HG03520 (cell line): ENCODE results near the gene PDZK1IP1.
"Not testable (repeated sequence)": the region's sequence is repeated elsewhere in the genome, so short reads cannot be mapped to it uniquely, and the experiment has no call there.

ENCODE experiments used
- ATAC-seq: cut with Tn5 transposase; IDR thresholded peaks from one replicate; pipeline ENCODE4 v1.9.1; 2021; ENCODE audit warnings: mild to moderate bottlenecking, moderate library complexity; ENCODE audit not compliant: unreplicated experiment

The PDZK1IP1 gene

DNA sequence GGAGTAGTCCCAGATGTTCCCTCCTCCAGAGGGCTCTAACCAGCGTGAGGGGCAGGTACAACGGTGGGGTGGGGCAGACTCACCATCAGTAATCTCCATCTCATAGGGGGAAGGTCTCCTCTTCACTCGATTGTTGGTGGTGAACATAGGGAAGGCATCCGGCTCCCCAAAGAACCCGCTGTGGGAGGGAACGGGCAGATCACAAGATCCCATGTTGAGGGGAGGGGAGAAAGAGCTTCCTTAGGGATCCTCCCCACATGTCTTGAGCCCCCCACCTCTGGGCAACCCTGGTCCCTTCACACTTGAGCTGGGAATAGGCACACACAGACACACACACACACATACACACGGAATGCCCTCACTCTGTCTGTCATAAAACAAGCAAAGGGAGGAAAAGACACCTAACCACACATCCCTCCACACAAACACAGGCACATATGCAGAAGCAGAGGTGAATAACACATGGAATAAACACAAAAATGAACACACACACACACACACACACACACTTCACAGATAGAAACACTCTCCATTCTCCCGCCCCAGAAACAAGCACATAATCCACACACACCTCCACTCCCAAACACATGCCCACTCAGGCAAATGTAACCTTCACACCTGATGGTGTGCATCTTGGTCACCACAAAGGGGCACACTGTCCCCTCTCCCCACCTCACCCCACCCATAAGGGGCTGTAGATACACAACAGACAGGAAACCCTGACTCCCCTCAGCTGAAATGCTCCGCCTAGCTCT is 34.3 kb upstream of the PDZK1IP1 start:
- ATAC-seq: no peak

DNA sequence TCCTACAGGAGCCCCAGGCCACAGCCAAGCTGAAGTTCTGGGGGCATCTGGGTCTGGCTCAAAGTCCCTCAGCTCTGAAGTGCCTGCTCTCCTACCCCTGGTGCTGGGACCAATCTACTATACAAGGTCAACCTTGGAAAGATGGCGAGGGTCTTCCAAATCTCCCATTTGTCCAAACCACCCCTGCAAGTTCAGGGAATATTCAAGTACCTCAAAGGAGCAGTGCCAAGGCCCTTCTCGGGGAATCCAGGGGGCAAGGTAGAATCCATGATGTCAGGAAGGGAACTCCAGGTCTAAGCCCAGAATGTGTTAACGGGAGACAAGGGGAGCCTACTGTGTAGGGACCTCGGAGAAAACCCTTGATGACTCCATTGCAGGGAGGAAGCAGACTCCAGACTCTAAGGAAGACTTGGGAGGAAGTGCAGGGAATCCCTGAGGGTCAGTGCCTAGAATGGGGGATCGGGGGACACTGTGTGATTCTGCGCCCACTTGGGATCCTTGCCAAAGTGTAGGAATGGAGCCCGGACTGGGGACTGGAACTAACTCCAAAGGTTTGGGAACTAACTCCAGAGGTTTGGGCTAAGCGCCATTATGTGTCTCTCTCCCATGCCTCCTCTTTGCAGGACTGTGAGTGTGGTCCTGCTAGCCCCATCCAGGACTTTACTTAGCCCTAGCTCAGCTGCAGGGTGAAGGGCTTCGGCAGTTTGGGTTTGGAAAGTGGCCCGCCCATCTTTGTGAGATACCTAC is 33.5 kb upstream of the PDZK1IP1 start:
- no peak for ATAC-seq

DNA sequence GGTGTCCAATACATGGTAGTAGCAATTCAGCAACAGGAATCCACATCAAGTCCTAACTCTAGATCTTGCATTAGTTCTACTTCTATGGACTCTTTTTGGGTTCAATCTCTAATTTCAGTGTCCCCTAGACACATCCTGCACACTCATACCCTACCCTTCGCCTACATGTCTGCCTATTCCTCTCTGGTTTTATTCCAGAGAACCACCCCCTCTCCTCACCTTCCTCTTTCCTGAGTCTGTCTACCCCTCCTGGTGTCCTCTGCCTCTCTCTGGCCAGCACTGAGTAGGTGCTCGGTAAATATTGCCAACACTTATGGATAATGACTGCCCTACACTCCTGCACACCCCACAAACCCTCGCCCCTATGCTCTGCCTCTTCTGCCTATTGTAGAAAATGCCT is 32.6 kb upstream of the PDZK1IP1 start:
- no peak for ATAC-seq

DNA sequence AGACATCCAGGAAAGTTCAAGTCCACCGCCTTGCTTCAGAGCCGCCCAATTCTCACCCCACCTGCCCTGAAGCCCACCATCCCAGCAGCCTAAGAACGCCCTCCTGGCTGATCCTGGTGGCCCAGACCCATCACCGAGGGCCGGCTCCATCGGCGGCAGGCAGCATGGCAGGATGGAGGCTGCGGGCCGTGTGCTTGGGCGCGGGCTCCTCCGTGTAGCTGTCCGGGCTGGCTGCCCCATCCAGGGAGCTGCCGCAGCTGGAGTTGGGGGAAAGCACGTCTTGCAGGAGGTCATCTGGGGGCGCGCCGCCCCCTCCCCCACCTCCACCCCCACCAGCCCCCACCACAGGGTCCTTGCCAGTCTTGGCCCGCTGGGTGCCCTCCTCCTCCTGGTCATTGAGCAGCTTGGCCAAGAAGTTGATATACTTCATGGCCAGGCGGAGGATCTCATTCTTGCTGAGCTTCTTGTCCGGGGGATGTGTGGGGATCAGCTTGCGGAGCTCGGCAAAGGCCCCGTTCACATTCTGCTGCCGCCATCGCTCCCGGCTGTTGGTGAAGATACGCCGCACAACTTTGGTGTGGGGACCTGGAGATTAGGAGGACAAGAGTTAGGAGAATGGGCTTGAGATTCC is 29.9 kb upstream of the PDZK1IP1 start:
- no peak for ATAC-seq

DNA sequence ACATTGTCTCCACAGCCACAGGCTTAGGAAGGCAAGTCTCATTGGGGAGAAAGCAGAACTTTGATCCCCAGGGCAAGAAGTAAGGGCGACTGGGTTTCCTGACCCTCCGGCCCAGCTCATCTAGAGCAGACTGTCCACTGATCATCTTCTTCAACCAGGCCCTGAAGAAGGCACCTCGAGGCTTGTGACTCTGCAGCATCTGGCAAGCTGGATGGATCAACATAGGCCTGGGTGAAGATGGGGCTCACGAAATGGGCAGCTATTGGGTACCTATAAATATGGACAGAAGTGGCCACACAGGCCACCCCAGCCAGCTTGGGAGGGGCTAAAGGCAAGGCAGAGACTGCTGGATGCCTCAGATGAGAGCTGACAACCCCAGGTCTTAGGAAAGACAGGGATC is 29.2 kb upstream of the PDZK1IP1 start:
- ATAC-seq: no peak

DNA sequence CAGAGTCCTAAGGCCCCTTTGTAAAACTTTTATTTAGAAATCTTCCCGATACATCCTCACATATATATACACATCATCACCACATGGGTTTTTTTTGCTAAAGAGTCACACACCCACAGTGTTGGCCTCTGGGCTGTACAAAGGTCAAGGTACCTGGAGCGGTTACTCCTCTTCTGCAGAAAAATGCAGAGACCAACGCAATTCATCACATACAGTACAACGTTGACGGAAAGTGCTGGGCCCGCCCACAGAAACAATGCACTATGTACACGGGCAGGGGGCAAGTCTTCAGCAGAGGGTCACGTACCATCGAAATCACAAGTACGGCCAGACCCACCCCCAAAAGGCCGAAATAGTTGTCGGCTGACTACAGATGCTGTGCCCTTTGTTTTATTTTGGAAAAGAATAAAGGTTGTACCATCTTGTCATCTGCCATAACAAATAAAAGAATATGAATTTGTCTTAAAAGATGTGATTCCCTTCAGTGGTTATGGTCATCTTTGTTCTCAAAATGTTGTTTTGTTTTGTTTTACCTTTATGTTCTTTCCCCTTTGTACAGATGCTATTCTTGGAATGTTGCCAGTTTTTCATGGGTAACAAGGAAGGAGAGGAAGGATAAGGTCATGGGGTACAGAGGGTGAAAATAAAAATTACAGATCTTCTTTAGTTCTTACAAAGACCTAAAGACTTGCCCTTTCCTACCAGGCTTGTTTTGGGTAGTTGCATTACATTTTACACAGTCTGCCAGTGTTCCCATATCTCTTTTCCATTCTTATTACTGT is 26.6 kb upstream of the PDZK1IP1 start:
- no peak for ATAC-seq

DNA sequence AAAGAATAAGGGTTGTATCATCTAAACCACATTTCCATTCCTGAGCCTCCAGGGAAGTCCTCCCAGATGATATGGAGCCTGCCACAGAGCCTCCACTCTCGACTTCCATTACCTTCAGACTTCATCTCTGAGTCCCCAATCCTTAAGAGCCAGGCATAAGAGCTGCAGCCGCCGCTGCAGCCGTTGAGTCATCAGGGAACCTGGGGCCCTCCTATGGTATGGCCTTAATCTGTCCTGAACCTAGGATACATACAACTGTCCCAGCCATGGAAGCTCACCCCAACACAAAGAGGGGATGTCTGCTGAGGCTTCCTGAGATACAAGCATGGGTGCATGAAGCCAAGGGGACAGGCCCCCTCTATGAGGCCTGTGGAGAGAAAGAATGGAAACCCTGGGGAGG is 25.9 kb upstream of the PDZK1IP1 start:
- ATAC-seq: no peak

DNA sequence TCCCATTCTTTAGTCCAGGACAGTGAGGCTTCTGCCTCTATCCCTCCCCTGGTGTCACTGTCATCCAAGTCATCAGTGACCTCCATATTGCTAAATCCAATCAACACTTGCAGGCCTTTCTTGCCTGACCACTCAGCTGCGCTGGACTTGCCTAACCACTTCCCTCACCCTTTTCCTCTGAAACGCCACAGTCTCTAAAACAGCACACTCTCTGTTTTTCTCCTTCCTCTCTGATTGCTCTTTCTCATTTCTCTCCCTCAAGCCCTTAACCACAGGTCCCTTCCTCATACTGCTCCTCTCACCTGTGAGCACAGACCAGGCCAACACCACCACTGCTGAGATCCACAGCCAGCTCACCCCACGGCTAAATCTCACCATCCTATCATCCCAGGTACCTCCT is 24.7 kb upstream of the PDZK1IP1 start:
- ATAC-seq: no peak

DNA sequence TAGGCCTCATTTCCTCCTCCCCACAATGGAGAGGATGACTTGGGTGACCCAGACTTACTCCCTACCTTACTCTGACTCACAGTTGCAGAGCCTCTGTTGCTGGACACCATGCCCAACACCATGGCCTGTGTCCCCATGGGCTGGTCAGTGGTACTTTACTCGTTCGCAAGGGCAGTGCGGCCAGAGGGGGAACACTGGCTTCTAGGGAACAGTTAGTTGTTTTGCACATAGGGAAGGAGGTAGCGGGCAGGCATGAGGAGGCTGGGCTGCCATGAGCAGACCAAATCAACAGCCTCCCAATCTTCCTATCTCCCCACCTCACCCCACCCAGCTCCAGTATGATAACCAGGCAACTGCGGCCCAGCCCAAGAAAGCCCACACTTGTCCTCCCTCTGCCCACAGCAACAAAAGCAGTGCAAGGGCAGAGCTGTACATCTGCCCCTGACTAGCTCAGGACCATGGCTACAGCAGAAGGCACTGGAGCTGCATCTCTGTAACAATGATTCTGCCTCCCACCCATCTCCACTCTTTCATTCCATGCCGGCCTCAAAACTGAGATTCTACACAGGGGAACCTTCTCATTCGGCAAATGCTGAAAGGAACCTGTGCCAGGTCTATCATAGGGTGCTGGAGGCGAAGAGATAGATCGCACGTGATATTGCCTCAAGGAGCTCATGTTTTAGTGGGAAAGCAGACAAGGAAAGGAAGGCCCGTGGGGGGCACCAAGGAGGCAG is 23.6 kb upstream of the PDZK1IP1 start:
- ATAC-seq: no peak

DNA sequence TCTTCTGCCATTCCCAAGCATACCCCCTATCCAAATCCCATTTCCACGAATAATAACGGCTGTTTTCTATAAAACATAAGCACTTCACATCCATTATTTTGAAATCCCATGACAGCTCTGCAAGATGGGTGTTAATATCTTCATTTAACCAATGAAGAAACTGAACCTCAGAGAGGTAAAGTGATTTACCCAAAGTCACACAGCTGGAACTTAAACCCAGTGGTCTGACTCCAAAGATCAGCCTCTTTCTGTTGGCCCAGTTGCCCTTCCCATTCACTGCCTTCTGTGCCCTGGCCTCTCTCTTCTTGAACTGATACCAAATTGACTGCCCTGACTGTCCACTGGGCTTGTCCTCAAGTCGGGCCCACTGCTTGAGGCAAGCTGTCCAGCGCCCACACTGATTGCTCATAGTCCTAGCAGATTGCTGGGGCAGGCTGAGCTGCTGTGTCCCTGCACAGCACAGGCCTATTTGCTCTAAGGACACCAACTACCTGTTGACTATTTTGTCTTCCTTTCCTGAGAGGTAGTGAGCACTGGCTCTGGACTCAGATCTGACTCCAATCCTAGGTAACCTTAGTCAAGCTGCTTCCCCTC is 22.9 kb upstream of the PDZK1IP1 start:
- ATAC-seq: no peak

DNA sequence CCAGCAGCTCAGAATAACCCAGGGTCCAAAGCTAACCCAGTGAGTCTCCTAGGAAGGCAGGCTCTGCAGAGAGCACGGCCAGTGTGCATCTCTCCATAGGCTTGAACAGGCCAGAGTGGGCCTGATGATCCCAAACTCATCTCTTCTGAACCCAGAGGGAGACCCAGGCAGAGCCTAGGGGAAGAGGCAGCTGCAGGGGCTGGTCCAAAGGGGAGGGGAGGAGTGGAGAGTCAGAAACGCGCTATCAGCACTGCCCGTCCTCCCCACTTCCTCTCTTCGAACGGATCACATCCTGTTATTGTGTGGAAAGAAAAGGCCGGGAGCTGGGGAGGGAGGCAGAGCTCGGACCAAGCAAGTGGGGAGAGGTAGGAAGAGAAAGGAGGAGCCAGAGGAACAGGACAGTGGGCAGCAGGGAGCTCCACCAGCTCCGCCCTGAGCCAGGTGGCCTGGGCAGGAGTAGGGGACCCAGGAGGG is 22.0 kb upstream of the PDZK1IP1 start:
- ATAC-seq: no peak

DNA sequence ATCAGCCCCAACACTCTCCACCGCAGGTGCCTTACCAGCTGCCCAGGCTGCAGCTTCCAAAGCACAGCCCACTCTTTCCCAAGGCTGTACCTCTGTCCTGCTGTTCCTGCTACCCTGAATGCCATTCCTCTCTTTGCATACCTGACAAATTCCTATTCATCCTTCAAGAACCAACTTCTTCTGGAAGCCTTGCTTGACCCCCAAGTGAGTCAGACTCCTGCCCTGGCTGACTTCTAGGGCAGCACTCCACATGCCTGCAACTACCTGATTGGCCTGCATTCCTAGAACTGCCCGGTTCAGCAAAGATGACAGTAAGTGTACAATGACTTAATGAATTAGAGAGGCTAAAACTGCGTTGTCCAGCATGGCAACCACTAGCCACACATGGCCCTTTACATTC is 20.8 kb upstream of the PDZK1IP1 start:
- ATAC-seq: no peak

DNA sequence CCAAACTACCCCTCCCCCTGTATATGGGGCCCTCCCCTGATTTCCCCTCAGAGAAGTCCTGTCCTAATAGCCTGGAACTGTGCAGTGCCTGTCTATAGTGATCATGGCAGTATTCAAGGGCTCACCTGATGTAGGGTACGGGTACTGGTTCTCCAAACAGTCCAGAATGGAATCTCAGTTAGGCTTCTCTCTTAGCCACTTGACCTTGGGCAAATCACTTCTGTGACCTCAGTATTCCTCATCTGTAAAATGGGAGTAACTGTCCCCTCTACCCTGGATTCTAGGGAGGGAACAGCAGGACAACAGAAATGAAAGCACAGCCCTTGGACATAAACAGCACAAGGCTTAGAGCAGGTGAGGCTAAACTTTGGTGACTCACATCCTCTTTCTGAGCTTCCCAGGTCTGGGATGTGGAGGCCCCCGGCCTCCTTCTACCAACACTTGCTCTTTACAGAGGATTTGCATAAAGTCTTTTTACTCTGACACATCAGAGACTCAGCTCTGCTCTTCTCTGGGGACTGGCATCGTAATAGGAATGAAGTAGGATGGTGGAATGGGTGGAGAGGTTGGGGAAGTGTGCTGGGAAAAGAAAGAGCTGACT is 20.0 kb upstream of the PDZK1IP1 start:
- no peak for ATAC-seq

DNA sequence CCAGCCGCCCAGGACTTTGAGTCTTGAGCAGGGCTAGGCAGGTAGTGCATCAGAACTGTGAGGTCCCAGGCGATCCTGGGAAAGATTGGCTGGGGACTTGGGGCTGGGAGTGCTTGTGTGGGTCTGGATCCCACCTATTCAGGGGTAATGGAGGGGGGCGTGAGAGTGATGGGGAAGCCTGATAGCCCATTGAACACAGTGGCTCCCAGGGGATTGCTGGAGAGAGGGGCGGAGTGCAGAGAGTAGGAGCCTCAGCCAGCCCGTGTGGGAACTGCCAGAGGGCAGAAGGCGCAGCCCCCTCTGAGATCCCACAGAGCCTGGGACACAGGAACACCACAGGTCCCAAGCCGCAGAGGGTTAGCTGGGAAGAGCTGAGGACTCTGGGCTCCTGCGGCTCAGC is 19.3 kb upstream of the PDZK1IP1 start:
- ATAC-seq: no peak

DNA sequence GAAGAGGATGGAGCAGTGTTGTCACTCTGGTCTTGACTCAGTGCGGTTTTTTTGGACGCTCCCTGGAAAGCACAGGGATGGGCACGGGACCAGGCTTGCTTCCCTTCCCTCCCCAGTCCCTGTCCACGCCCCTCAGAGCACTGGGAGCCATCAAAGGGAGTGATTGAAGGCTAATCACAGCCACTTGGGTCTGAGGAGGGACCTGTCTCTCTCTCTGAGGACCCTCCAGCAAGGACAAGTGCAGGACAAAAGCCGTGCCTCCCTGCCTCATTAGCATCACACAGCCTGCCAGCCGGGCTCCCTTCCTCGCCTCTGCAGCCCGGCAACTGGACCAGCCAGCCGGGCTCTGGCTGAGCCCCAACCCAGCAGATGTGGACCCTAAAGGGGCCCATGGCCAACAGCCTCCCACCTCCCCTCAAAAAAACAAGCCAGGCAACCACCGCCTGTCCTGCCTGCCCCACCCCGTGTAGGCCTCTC is 18.6 kb upstream of the PDZK1IP1 start:
- ATAC-seq: no peak

DNA sequence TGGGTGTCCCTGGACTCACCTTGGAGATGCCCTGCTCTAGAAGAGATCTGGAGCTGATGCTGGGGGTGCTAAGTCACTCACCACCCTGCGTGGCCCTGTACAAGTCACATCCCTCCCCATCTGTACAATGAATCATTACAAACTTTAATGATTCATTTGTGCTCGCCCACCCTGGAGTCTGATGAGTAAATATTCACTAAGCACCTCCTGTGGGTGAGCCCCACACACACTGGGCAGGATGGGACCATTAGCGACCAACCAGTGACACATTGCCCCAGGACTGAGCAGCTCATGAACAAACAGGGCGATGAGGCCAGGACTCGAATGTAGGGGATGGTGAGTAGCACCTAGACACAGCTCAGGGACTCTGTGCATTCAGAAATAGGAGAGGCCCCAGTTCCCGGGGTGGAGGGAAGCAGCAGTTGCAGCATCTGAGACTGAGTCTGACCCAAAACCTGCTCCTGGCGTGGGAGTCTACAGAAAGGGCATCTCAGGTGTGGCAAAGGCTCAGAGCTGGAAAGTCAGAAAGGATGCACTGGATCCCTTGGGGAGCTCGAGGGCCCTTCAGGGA is 18.1 kb upstream of the PDZK1IP1 start:
- ATAC-seq: no peak

DNA sequence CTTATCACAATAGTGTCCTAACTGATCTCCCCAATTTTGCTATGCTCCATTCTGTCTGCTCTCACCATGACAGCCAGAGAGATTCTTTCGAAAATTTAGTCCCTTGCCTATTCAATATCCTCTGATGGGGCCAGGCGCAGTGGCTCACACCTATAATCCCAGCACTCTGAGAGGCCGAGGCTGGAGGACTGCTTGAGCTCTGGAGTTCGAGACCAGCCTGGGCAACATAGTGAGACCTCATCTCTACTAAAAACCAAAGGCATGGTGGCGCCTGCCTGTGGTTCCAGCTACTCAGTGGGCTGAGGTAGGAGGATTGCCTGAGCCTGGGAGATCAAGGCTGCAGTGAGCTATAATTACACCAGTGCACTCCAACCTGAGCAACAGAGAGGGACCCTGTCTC is 16.1 kb upstream of the PDZK1IP1 start:
- no peak for ATAC-seq

DNA sequence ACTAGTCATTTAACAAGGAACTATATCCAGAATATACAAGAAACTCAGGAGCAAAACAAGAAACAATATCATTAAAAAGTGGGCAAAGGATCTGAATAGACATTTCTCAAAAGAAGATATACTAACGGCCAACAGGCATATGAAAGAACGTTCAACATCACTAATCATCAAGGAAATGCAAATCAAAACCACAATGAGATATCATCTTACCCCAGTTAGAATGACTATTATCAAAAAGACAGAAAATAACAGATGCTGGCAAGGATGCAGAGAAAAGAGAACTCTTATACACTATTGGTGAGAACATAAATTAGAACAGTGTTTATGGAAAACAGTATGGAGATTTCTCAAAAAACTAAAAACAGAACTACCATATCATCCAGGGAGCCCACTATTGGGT is 13.7 kb upstream of the PDZK1IP1 start:
- ATAC-seq: not testable (repeated sequence)

DNA sequence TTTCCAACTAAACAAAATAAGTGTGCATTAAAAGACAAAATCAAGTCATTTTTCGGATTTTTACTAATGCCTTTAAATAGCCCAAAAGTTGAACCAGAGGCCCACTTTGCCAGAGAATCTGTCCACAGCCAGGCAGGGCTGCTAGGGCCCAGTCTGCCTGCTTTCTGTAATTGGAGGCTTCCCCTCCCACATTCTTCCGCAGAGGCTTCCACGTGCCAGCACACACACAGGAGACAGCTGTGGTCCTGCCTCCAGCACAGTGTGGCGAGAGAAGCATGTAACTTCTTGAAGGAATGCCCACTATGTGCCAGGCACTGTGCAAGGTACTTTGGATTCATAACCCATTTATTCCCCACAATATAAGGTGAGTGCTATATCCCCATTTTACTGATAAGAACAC is 11.3 kb upstream of the PDZK1IP1 start:
- ATAC-seq: no peak
